ENCODE results near the gene ST8SIA4. TPM values are rescaled to one million over a fixed set of nuclear protein-coding genes. Genes with fewer than 3 reads are reported as not detected.

The ST8SIA4 gene
- total and polyA plus RNA-seq, 4 donors = 0.35 to 4.1 (median 1.6) TPM

DNA sequence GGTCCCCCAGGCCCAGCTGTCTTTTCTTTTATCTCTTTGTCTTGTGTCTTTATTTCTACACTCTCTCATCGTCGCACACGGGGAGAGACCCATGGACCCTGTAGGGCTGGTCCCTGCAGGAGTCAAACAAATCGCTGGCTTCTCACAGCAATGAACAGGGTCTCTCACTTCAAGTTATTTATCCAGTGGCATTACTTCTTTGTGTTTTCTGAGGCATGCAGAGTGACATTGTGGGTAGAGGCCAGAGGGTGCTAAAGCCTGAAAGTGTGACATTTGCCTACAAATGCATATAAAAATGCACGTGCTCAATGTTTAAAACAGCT lies 127.6 kb downstream of the ST8SIA4 start (continued):
- no peak for TF ChIP-seq JUND (IDR thresholded peaks at IDR 0.05)
- no peak for TF ChIP-seq FOXA1 (IDR thresholded peaks at IDR 0.05)
- TF ChIP-seq YY1 (IDR thresholded peaks at IDR 0.05) = no peak

GRCh38 chr5:100772548-100772947 lies 130.5 kb downstream of the ST8SIA4 start:
- no peaks in the 10 kb centered on the region for H3K9me3 ChIP-seq (ENCODE audit: control insufficient read depth in 4 of 4, low read length in 3 of 4)
- H3K27me3 ChIP-seq (ENCODE audit: control insufficient read depth in 4 of 4, insufficient read depth in 4 of 4, low read length in 3 of 4) = no peaks in the 10 kb centered on the region
- H3K4me3 ChIP-seq (ENCODE audit: low read depth in 1 of 3, low read length in 3 of 3) = no peak overlapping the region
- WGBS = 63% methylated on average over 2 of the region's 2 CpGs
- H3K27ac ChIP-seq (ENCODE audit: low read depth in 1 of 2, low read length in 2 of 2) = no peak overlapping the region
- H3K9ac ChIP-seq (ENCODE audit: low read depth in 1 of 2, low read length in 2 of 2) = no peak overlapping the region
- no peak for TF ChIP-seq HNF4A (conservative IDR thresholded peaks at IDR 0.05)
- no peak for TF ChIP-seq RXRA (IDR thresholded peaks at IDR 0.05)
- no peak for TF ChIP-seq MAX (IDR thresholded peaks at IDR 0.05)
- H3K4me1 ChIP-seq (ENCODE audit: control insufficient read depth in 4 of 4, insufficient read depth in 4 of 4, low read length in 3 of 4) = no peaks in the 10 kb centered on the region
- DNase-seq (ENCODE audit: low spot score) = no peak
- H3K36me3 ChIP-seq (ENCODE audit: control insufficient read depth in 4 of 4, insufficient read depth in 3 of 4, low read depth in 1 of 4, low read length in 3 of 4) = no peaks in the 10 kb centered on the region

DNA sequence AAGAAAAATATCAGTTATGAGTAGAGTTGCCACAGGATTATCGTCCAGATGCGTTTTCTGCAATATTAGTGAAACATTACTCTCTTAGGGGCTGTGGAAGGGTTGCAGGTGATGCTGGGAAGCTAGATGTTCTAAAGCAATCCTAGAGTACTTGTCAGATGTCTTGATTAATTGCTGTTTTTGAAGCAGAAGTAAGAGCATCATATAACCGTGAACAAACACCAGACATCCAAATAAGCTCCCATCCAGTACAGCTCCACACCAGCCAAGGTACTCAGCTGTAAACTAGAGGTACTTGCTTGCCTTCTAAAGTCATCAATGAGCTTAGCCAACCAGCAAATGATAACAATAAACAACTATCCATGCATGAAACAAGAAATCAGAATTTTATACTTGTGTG lies 131.1 kb downstream of the ST8SIA4 start:
- no peak overlapping the region for H3K4me3 ChIP-seq (ENCODE audit: low read depth in 1 of 3, low read length in 3 of 3)
- no peak for DNase-seq (ENCODE audit: low spot score)
- no peak overlapping the region for H3K27ac ChIP-seq (ENCODE audit: low read depth in 1 of 2, low read length in 2 of 2)
- WGBS = 73% methylated on average over 3 of the region's 3 CpGs
- no peaks in the 10 kb centered on the region for H3K27me3 ChIP-seq (ENCODE audit: control insufficient read depth in 4 of 4, insufficient read depth in 4 of 4, low read length in 3 of 4)
- TF ChIP-seq JUND (IDR thresholded peaks at IDR 0.05) (no peak), ZBTB33 (IDR thresholded peaks at IDR 0.05) (no peak), REST (IDR thresholded peaks at IDR 0.05) (no peak), HNF4A (conservative IDR thresholded peaks at IDR 0.05) (no peak), EGR1 (IDR thresholded peaks at IDR 0.05; ENCODE audit: low read depth in 2 of 2) (no peak)
- no peaks in the 10 kb centered on the region for H3K4me1 ChIP-seq (ENCODE audit: control insufficient read depth in 4 of 4, insufficient read depth in 4 of 4, low read length in 3 of 4)
- no peak overlapping the region for H3K9ac ChIP-seq (ENCODE audit: low read depth in 1 of 2, low read length in 2 of 2)
- H3K9me3 ChIP-seq (ENCODE audit: control insufficient read depth in 4 of 4, low read length in 3 of 4) = no peaks in the 10 kb centered on the region
- H3K36me3 ChIP-seq (ENCODE audit: control insufficient read depth in 4 of 4, insufficient read depth in 3 of 4, low read depth in 1 of 4, low read length in 3 of 4) = no peaks in the 10 kb centered on the region

DNA sequence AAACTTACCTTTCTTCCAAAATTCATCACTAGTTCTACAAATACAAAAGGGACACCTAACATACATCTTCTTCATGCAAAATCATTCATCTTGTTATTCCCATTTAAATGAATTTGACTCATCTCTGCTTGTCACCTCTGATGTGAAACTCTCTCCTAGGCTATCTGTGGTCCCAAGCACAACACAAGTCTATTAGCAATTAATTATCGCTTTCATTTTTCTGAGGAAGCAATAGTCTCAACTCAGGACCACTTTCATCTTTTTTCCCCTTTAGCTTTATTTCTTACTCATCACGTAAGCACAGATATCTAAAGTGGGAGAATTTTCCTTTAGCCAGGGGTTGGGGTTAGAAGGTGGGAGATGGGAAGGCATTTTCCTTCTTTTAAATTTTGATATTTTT lies 131.9 kb downstream of the ST8SIA4 start:
- Histone ChIP-seq H3K27ac (ENCODE audit: low read depth in 1 of 2, low read length in 2 of 2) (no peak overlapping the region), H3K4me3 (ENCODE audit: low read depth in 1 of 3, low read length in 3 of 3) (no peak overlapping the region), H3K36me3 (ENCODE audit: control insufficient read depth in 4 of 4, insufficient read depth in 3 of 4, low read depth in 1 of 4, low read length in 3 of 4) (no peaks in the 10 kb centered on the region), H3K27me3 (ENCODE audit: control insufficient read depth in 4 of 4, insufficient read depth in 4 of 4, low read length in 3 of 4) (no peaks in the 10 kb centered on the region), H3K4me1 (ENCODE audit: control insufficient read depth in 4 of 4, insufficient read depth in 4 of 4, low read length in 3 of 4) (no peaks in the 10 kb centered on the region), H3K9me3 (ENCODE audit: control insufficient read depth in 4 of 4, low read length in 3 of 4) (no peaks in the 10 kb centered on the region), H3K9ac (ENCODE audit: low read depth in 1 of 2, low read length in 2 of 2) (no peak overlapping the region)
- no peak for DNase-seq (ENCODE audit: low spot score)
- 48% methylated on average over 2 of the region's 2 CpGs for WGBS
- TF ChIP-seq FOXA1 (IDR thresholded peaks at IDR 0.05) (no peak), YY1 (IDR thresholded peaks at IDR 0.05) (no peak), JUND (IDR thresholded peaks at IDR 0.05) (no peak), REST (IDR thresholded peaks at IDR 0.05) (no peak), TAF1 (conservative IDR thresholded peaks at IDR 0.05) (no peak), ATF3 (IDR thresholded peaks at IDR 0.05) (no peak)
- TF ChIP-seq, protein P1, sequence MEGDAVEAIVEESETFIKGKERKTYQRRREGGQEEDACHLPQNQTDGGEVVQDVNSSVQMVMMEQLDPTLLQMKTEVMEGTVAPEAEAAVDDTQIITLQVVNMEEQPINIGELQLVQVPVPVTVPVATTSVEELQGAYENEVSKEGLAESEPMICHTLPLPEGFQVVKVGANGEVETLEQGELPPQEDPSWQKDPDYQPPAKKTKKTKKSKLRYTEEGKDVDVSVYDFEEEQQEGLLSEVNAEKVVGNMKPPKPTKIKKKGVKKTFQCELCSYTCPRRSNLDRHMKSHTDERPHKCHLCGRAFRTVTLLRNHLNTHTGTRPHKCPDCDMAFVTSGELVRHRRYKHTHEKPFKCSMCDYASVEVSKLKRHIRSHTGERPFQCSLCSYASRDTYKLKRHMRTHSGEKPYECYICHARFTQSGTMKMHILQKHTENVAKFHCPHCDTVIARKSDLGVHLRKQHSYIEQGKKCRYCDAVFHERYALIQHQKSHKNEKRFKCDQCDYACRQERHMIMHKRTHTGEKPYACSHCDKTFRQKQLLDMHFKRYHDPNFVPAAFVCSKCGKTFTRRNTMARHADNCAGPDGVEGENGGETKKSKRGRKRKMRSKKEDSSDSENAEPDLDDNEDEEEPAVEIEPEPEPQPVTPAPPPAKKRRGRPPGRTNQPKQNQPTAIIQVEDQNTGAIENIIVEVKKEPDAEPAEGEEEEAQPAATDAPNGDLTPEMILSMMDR (IDR thresholded peaks at IDR 0.05; ENCODE audit: low read depth, low read length, missing input control) = no peak

All from liver (tissue), 9 donors.